ENCODE results near the gene MOCS3. TPM values are rescaled to one million over a fixed set of nuclear protein-coding genes. Genes with fewer than 3 reads are reported as not detected.

The MOCS3 gene
- total RNA-seq, 6 donors from 2014 or later, result 1.6 to 5.3 (median 4.4) TPM

- Histone ChIP-seq H3K27me3 (no peaks in the 10 kb centered on the region), H3K4me1 (no peaks in the 10 kb centered on the region), H3K9me3 (no peaks in the 10 kb centered on the region), H3K27ac (no peak overlapping the region), H3K4me3 (no peak overlapping the region), H3K36me3 (no peaks in the 10 kb centered on the region)
- 81 to 85% methylated on average over 3 of the region's 3 CpGs for WGBS, 2 donors
- DNase-seq (no peak), ATAC-seq (ENCODE audit: low FRiP score in 2 of 2) (no peak)
- TF ChIP-seq CTCF (IDR thresholded peaks at IDR 0.05), result no peak
- no peak for TF ChIP-seq POLR2A (IDR thresholded peaks at IDR 0.05)
Observed at GRCh38 chr20:51010932-51011331, 52.3 kb downstream of the MOCS3 start.

- no peak for TF ChIP-seq EP300 (IDR thresholded peaks at IDR 0.05)
- TF ChIP-seq POLR2A (IDR thresholded peaks at IDR 0.05), result no peak
- no peak for TF ChIP-seq POLR2AphosphoS5 (IDR thresholded peaks at IDR 0.05)
- TF ChIP-seq CTCF (IDR thresholded peaks at IDR 0.05), result no peak
- ATAC-seq (ENCODE audit: low FRiP score in 2 of 2) (no peak), DNase-seq (no peak)
- Histone ChIP-seq H3K4me1 (no peaks in the 10 kb centered on the region), H3K27me3 (no peaks in the 10 kb centered on the region), H3K9me3 (no peaks in the 10 kb centered on the region), H3K36me3 (no peaks in the 10 kb centered on the region), H3K27ac (no peak overlapping the region), H3K4me3 (no peak overlapping the region)
- 89 to 94% methylated on average over 4 of the region's 4 CpGs for WGBS, 2 donors
Observed at GRCh38 chr20:51011479-51011878, 52.9 kb downstream of the MOCS3 start.

GRCh38 chr20:51012357-51012756, 53.7 kb downstream of the MOCS3 start:
- Histone ChIP-seq H3K27me3 (no peaks in the 10 kb centered on the region), H3K36me3 (no peaks in the 10 kb centered on the region), H3K27ac (no peak overlapping the region), H3K4me1 (no peaks in the 10 kb centered on the region), H3K9me3 (no peaks in the 10 kb centered on the region), H3K4me3 (no peak overlapping the region)
- ATAC-seq (ENCODE audit: low FRiP score in 2 of 2), result no peak
- no peak for DNase-seq
- 51 to 73% methylated on average over 3 of the region's 3 CpGs for whole genome bisulfite sequencing, 2 donors
- no peak for TF ChIP-seq EP300 (IDR thresholded peaks at IDR 0.05)
- TF ChIP-seq POLR2A (IDR thresholded peaks at IDR 0.05), result no peak
- no peak for TF ChIP-seq POLR2AphosphoS5 (IDR thresholded peaks at IDR 0.05)
- no peak for TF ChIP-seq CTCF (IDR thresholded peaks at IDR 0.05)

Other genes starting within 250 kb of the MOCS3 start
- 10 to 100 TPM in 5 of 6 donors, 1 to 10 TPM in 1; 7.3 to 56.4 (median 43.4) TPM for gene PARD6B, start 227.2 kb upstream of the MOCS3 start, total RNA-seq
- 10 to 100 TPM in 1 of 6 donors, 1 to 10 TPM in 5; 2.3 to 12.3 (median 5.2) TPM for gene BCAS4, start 163.8 kb upstream of the MOCS3 start, total RNA-seq
- 10 to 100 TPM; 27.3 to 72.6 (median 45.0) TPM for gene ADNP, start 27.4 kb upstream of the MOCS3 start, total RNA-seq
- 10 to 100 TPM; 16.4 to 61.2 (median 28.4) TPM for gene DPM1, start 286 bp upstream of the MOCS3 start, total RNA-seq
- gene KCNG1, start 64.3 kb downstream of the MOCS3 start, total RNA-seq, result under 1 TPM in 4 of 6 donors, not detected in 2; 0.17 to 0.37 (median 0.25) TPM